ENCODE results near the gene GRAMD4. TPM values are rescaled to one million over a fixed set of nuclear protein-coding genes. Genes with fewer than 3 reads are reported as not detected.

Gene GRAMD4
- polyA plus RNA-seq, 1 of the 3 experiments (the other 2 are of a cell fraction) = 15.5 TPM

- WGBS (ENCODE audit: low lambda C conversion rate) = 94% methylated on average over 9 of the region's 11 CpGs
Measured at GRCh38 chr22:46719921-46720320, 99.7 kb downstream of the GRAMD4 start.

GRCh38 chr22:46721501-46722085, 101.4 kb downstream of the GRAMD4 start:
- Histone ChIP-seq H4K20me1 (ENCODE audit: insufficient read depth) (peaks cover 47% of the 10 kb centered on the region), H3K9me3 (no peaks in the 10 kb centered on the region), H3K36me3 (replicated peaks in 1 of 2; ENCODE audit: control insufficient read depth in 1 of 2, insufficient read depth in 2 of 2, low read length in 1 of 2) (peaks cover 23 to 29% of the 10 kb centered on the region in 2 experiments), H3K4me1 (ENCODE audit: control insufficient read depth in 1 of 2, insufficient read depth in 2 of 2, low read depth in 1 of 2, low read length in 1 of 2) (peaks cover 0 to 14% of the 10 kb centered on the region in 2 experiments; a peak in 1 of 4 replicates), H3K4me3 (ENCODE audit: low read depth in 2 of 2, low read length in 1 of 2) (no peak overlapping the region), H3K27me3 (ENCODE audit: insufficient read depth) (no peaks in the 10 kb centered on the region), H2AFZ (ENCODE audit: low read depth) (no peak overlapping the region), H3K79me2 (ENCODE audit: insufficient read depth) (peaks cover 60% of the 10 kb centered on the region), H3K4me2 (no peak overlapping the region), H3K9ac (no peak overlapping the region), H3K27ac (ENCODE audit: low read depth in 2 of 2, low read length in 1 of 2) (no peak overlapping the region), H3F3A (replicated peaks; ENCODE audit: insufficient read depth) (no peaks in the 10 kb centered on the region), H3K9me2 (no peaks in the 10 kb centered on the region)
- 95% methylated on average over 15 of the region's 16 CpGs for WGBS (ENCODE audit: low lambda C conversion rate)
- CTCF ChIA-PET = interaction anchor here (1.2 to 3.1 kb wide), 5 partner anchors 9 to 158 kb away, joined by 3 to 16 read pairs (median 3); no protein-coding TSS in a partner anchor
- no peak for DNase-seq
- POLR2A ChIA-PET = no interaction called here
- TF ChIP-seq RAD21 (IDR thresholded peaks at IDR 0.05; ENCODE audit: low read length) (no peak), FOSL2 (IDR thresholded peaks at IDR 0.05; ENCODE audit: borderline replicate concordance, low read depth) (no peak), YY1 (IDR thresholded peaks at IDR 0.05; ENCODE audit: low read depth) (no peak), TCF12 (IDR thresholded peaks at IDR 0.05) (no peak), TAF1 (IDR thresholded peaks at IDR 0.05; ENCODE audit: borderline replicate concordance, low read depth, low read length) (no peak), NRF1 (IDR thresholded peaks at IDR 0.05; ENCODE audit: low read depth, low read length) (no peak), ZBTB33 (IDR thresholded peaks at IDR 0.05; ENCODE audit: borderline replicate concordance, low read depth) (no peak), NFIC (IDR thresholded peaks at IDR 0.05; ENCODE audit: borderline replicate concordance) (no peak), PBX3 (IDR thresholded peaks at IDR 0.05) (no peak), EZH2phosphoT487 (IDR thresholded peaks at IDR 0.05; ENCODE audit: borderline replicate concordance, low read depth) (no peak), MXI1 (IDR thresholded peaks at IDR 0.05; ENCODE audit: low read depth, low read length) (no peak), MEF2A (IDR thresholded peaks at IDR 0.05; ENCODE audit: borderline replicate concordance, low read depth) (no peak), MAX (IDR thresholded peaks at IDR 0.05; ENCODE audit: low read depth) (no peak), TEAD4 (IDR thresholded peaks at IDR 0.05; ENCODE audit: borderline replicate concordance, insufficient read depth) (no peak)

More at GRCh38 chr22:46719921-46720320, 99.7 kb downstream of the GRAMD4 start:
- peaks cover 54% of the 10 kb centered on the region for H3K79me2 ChIP-seq (ENCODE audit: insufficient read depth)
- no peak for DNase-seq
- no peaks in the 10 kb centered on the region for H3F3A ChIP-seq (replicated peaks; ENCODE audit: insufficient read depth)
- peaks cover 33 to 37% of the 10 kb centered on the region in 2 experiments for H3K36me3 ChIP-seq (replicated peaks in 1 of 2; ENCODE audit: control insufficient read depth in 1 of 2, insufficient read depth in 2 of 2, low read length in 1 of 2)
- H4K20me1 ChIP-seq (ENCODE audit: insufficient read depth) = peaks cover 31% of the 10 kb centered on the region; the same call in 1 of the 2 replicates
- no peak overlapping the region for H3K27ac ChIP-seq (ENCODE audit: low read depth in 2 of 2, low read length in 1 of 2)
- no peak for TF ChIP-seq FOXJ3 (CRISPR knock-in tag; IDR thresholded peaks at IDR 0.05)
- TF ChIP-seq IRF3 (IDR thresholded peaks at IDR 0.05; ENCODE audit: low read depth, low read length) = no peak
- no peak for TF ChIP-seq RAD21 (IDR thresholded peaks at IDR 0.05; ENCODE audit: low read length)
- TF ChIP-seq MEF2A (IDR thresholded peaks at IDR 0.05; ENCODE audit: borderline replicate concordance, low read depth) = no peak
- no peak for TF ChIP-seq RCOR1 (IDR thresholded peaks at IDR 0.05; ENCODE audit: low read length)
- TF ChIP-seq TEAD4 (IDR thresholded peaks at IDR 0.05; ENCODE audit: borderline replicate concordance, insufficient read depth) = no peak
- no peak for TF ChIP-seq ELF1 (IDR thresholded peaks at IDR 0.05)
- TF ChIP-seq EZH2phosphoT487 (IDR thresholded peaks at IDR 0.05; ENCODE audit: borderline replicate concordance, low read depth) = no peak
- TF ChIP-seq SMC3 (IDR thresholded peaks at IDR 0.05; ENCODE audit: low read depth, low read length) = no peak
- no peak for TF ChIP-seq SIN3A (IDR thresholded peaks at IDR 0.05; ENCODE audit: borderline replicate concordance, low read depth, low read length)
- no peak for TF ChIP-seq USF2 (IDR thresholded peaks at IDR 0.05; ENCODE audit: borderline replicate concordance, low read depth, low read length)
- no peak for TF ChIP-seq EP300 (IDR thresholded peaks at IDR 0.05; ENCODE audit: borderline replicate concordance in 1 of 2, low read depth in 1 of 2, low read length in 1 of 2)
- H2AFZ ChIP-seq (ENCODE audit: low read depth) = no peak overlapping the region
- no peaks in the 10 kb centered on the region for H3K9me3 ChIP-seq
- no peak overlapping the region for H3K4me3 ChIP-seq (ENCODE audit: low read depth in 2 of 2, low read length in 1 of 2)
- peaks cover 0 to 2% of the 10 kb centered on the region in 2 experiments; a peak in 2 of 4 replicates for H3K4me1 ChIP-seq (ENCODE audit: control insufficient read depth in 1 of 2, insufficient read depth in 2 of 2, low read depth in 1 of 2, low read length in 1 of 2)
- POLR2A ChIA-PET = no interaction called here
- no peak overlapping the region for H3K9ac ChIP-seq
- no peaks in the 10 kb centered on the region for H3K27me3 ChIP-seq (ENCODE audit: insufficient read depth)
- H3K4me2 ChIP-seq = no peak overlapping the region
- CTCF ChIA-PET = interaction anchor here (1.3 to 3.1 kb wide), 3 partner anchors 10 to 156 kb away, joined by 3 to 16 read pairs (median 4); no protein-coding TSS in a partner anchor
- no peaks in the 10 kb centered on the region for H3K9me2 ChIP-seq

Data from SK-N-SH (cell line).